ENCODE results near the gene TBC1D26. TPM values are rescaled to one million over a fixed set of nuclear protein-coding genes. Genes with fewer than 3 reads are reported as not detected.

Gene TBC1D26
- polyA plus RNA-seq, 1 donor from 2014 or later = 7.5 TPM

DNA sequence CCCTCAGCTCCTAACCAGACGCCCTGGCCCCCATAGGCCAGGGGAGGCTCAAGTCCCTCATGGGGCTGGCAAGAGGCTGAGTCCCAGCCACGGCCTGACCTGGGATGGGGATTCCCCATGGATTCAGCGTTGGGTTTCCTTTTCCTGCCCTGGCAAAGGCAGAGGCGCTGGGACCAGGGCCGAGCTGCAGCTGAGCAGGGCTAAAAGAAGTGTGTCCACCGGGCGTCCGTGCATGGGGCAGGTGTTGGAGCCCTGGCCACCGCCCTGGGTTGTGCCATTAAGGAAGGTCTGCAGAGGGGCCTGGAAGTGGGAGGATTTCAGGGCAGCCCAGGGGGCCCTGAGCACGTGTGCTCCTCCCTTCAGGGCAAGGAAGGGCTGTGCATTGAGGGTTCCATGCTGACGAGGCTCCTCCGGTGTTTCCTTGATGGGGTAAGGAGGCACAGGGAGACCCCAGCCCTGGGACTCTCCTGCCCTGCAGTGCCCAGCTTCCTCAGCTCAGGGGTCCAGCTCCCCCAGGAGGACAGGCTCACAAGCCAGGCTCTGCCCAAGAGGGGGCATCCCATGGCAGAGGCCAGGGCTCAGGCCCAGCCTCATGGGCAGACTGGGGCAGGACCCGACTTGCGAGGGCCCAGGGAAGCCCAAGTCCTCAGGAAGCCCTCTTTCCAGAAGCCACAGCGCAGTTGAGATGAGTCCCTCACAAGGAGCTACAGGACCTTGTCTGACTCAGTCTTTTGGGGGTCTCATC is 10.1 kb downstream of the TBC1D26 start:
- Histone ChIP-seq H3K36me3 (ENCODE audit: insufficient read depth, low read length) (no peaks in the 10 kb centered on the region), H3K27me3 (ENCODE audit: insufficient read depth, low read depth, low read length) (no peaks in the 10 kb centered on the region), H3K4me3 (ENCODE audit: low read length) (no peak overlapping the region), H2AFZ (ENCODE audit: low read depth, low read length) (no peak overlapping the region), H3K79me2 (replicated peaks; ENCODE audit: insufficient read depth, low read length) (no peaks in the 10 kb centered on the region), H4K20me1 (ENCODE audit: insufficient read depth) (no peaks in the 10 kb centered on the region), H3K4me2 (ENCODE audit: low read length) (no peak overlapping the region), H3F3A (ENCODE audit: insufficient read depth, low read length, poor library complexity, severe bottlenecking) (no peaks in the 10 kb centered on the region), H3K9ac (ENCODE audit: low read length) (no peak overlapping the region), H3K9me3 (ENCODE audit: low read length) (no peaks in the 10 kb centered on the region), H3K9me2 (ENCODE audit: insufficient read depth, low read length) (no peaks in the 10 kb centered on the region), H3K27ac (ENCODE audit: low read length) (no peak overlapping the region)
- no peak for TF ChIP-seq EZH2 (IDR thresholded peaks at IDR 0.05; ENCODE audit: borderline replicate concordance, insufficient read depth, low read length, poor library complexity, severe bottlenecking)
- TF ChIP-seq TAF1 (IDR thresholded peaks at IDR 0.05; ENCODE audit: low read depth) = no peak
- no peak for TF ChIP-seq RAD21 (conservative IDR thresholded peaks at IDR 0.05)

DNA sequence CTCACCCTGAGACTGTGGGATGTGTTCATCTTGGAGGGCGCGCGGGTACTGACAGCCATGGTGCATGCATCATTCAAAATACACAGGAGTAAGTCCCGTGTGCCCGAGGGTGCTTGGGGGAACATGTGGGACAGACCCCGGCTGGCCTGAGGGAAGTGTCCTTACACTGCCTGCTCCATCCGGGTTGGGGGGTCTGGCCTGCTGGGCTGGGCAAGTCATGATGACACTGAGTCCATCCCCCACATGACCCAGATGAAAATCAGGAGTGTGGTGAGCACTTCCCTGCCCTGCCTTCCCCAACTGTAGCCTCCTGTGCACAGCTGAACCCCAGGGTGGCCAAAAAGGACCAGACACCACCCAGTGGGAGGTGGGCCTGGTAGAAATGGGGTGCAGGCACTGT is 10.8 kb downstream of the TBC1D26 start:
- no peaks in the 10 kb centered on the region for H3K9me3 ChIP-seq (ENCODE audit: low read length)
- H3F3A ChIP-seq (ENCODE audit: insufficient read depth, low read length, poor library complexity, severe bottlenecking) = no peaks in the 10 kb centered on the region
- no peak overlapping the region for H3K27ac ChIP-seq (ENCODE audit: low read length)
- no peaks in the 10 kb centered on the region for H3K27me3 ChIP-seq (ENCODE audit: insufficient read depth, low read depth, low read length)
- H4K20me1 ChIP-seq (ENCODE audit: insufficient read depth) = no peaks in the 10 kb centered on the region
- no peak overlapping the region for H3K4me2 ChIP-seq (ENCODE audit: low read length)
- H2AFZ ChIP-seq (ENCODE audit: low read depth, low read length) = no peak overlapping the region
- H3K9me2 ChIP-seq (ENCODE audit: insufficient read depth, low read length) = no peaks in the 10 kb centered on the region
- H3K79me2 ChIP-seq (replicated peaks; ENCODE audit: insufficient read depth, low read length) = no peaks in the 10 kb centered on the region
- H3K9ac ChIP-seq (ENCODE audit: low read length) = no peak overlapping the region
- no peak overlapping the region for H3K4me3 ChIP-seq (ENCODE audit: low read length)
- no peak for TF ChIP-seq EZH2 (IDR thresholded peaks at IDR 0.05; ENCODE audit: borderline replicate concordance, insufficient read depth, low read length, poor library complexity, severe bottlenecking)
- TF ChIP-seq, protein P1, sequence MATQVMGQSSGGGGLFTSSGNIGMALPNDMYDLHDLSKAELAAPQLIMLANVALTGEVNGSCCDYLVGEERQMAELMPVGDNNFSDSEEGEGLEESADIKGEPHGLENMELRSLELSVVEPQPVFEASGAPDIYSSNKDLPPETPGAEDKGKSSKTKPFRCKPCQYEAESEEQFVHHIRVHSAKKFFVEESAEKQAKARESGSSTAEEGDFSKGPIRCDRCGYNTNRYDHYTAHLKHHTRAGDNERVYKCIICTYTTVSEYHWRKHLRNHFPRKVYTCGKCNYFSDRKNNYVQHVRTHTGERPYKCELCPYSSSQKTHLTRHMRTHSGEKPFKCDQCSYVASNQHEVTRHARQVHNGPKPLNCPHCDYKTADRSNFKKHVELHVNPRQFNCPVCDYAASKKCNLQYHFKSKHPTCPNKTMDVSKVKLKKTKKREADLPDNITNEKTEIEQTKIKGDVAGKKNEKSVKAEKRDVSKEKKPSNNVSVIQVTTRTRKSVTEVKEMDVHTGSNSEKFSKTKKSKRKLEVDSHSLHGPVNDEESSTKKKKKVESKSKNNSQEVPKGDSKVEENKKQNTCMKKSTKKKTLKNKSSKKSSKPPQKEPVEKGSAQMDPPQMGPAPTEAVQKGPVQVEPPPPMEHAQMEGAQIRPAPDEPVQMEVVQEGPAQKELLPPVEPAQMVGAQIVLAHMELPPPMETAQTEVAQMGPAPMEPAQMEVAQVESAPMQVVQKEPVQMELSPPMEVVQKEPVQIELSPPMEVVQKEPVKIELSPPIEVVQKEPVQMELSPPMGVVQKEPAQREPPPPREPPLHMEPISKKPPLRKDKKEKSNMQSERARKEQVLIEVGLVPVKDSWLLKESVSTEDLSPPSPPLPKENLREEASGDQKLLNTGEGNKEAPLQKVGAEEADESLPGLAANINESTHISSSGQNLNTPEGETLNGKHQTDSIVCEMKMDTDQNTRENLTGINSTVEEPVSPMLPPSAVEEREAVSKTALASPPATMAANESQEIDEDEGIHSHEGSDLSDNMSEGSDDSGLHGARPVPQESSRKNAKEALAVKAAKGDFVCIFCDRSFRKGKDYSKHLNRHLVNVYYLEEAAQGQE (IDR thresholded peaks at IDR 0.05; ENCODE audit: borderline replicate concordance) = no peak
- TF ChIP-seq POLR2AphosphoS5 (IDR thresholded peaks at IDR 0.05) = no peak
- no peak for TF ChIP-seq RAD21 (conservative IDR thresholded peaks at IDR 0.05)
- TF ChIP-seq, protein P2, sequence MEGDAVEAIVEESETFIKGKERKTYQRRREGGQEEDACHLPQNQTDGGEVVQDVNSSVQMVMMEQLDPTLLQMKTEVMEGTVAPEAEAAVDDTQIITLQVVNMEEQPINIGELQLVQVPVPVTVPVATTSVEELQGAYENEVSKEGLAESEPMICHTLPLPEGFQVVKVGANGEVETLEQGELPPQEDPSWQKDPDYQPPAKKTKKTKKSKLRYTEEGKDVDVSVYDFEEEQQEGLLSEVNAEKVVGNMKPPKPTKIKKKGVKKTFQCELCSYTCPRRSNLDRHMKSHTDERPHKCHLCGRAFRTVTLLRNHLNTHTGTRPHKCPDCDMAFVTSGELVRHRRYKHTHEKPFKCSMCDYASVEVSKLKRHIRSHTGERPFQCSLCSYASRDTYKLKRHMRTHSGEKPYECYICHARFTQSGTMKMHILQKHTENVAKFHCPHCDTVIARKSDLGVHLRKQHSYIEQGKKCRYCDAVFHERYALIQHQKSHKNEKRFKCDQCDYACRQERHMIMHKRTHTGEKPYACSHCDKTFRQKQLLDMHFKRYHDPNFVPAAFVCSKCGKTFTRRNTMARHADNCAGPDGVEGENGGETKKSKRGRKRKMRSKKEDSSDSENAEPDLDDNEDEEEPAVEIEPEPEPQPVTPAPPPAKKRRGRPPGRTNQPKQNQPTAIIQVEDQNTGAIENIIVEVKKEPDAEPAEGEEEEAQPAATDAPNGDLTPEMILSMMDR (IDR thresholded peaks at IDR 0.05; ENCODE audit: poor library complexity, severe bottlenecking) = no peak
- TF ChIP-seq SMC3 (conservative IDR thresholded peaks at IDR 0.05; ENCODE audit: poor library complexity) = no peak
- TF ChIP-seq TAF1 (IDR thresholded peaks at IDR 0.05; ENCODE audit: low read depth) = no peak
- no peak for TF ChIP-seq EP300 (conservative IDR thresholded peaks at IDR 0.05; ENCODE audit: poor library complexity, severe bottlenecking)
- TF ChIP-seq MXI1 (conservative IDR thresholded peaks at IDR 0.05; ENCODE audit: poor library complexity, severe bottlenecking) = no peak
- H3K36me3 ChIP-seq (ENCODE audit: insufficient read depth, low read length) = no peaks in the 10 kb centered on the region

Data from neural cell (in vitro differentiated cells).